ENCODE data around the gene PRDM16. TPM values are rescaled to one million over a fixed set of nuclear protein-coding genes. Genes with fewer than 3 reads are reported as not detected.

Gene PRDM16
- total RNA-seq, 1 donor, result 6.5 TPM

- DNase-seq (ENCODE audit: insufficient read length, low spot score, missing footprints), result peak; percentile 17
- H3K36me3 ChIP-seq (ENCODE audit: insufficient read depth, low read length), result no peaks in the 10 kb centered on the region
- H3K4me3 ChIP-seq (ENCODE audit: insufficient read depth, low read length), result no peak overlapping the region
- peaks cover 1% of the 10 kb centered on the region for H3K27me3 ChIP-seq (ENCODE audit: insufficient read depth, low read length)
- H3K27ac ChIP-seq (ENCODE audit: low read depth, low read length), result no peak overlapping the region
- H2AFZ ChIP-seq (ENCODE audit: low read length), result no peak overlapping the region
- no peaks in the 10 kb centered on the region for H4K20me1 ChIP-seq (ENCODE audit: insufficient read depth, low read length)
- no peak for TF ChIP-seq CTCF (IDR thresholded peaks at IDR 0.05; ENCODE audit: extremely low read depth, low read depth, low read length)
- H3K79me2 ChIP-seq (ENCODE audit: insufficient read depth, low read length), result no peaks in the 10 kb centered on the region
- no peaks in the 10 kb centered on the region for H3K9me3 ChIP-seq (ENCODE audit: low read depth, low read length)
- no peak overlapping the region for H3K4me2 ChIP-seq (ENCODE audit: insufficient read depth, low read length)
- H3K4me1 ChIP-seq (ENCODE audit: insufficient read depth, low read length), result no peaks in the 10 kb centered on the region
These were observed 19.8 kb upstream of the PRDM16 start for GRCh38 chr1:3049164-3049563.

- H2AFZ ChIP-seq (ENCODE audit: low read length), result no peak overlapping the region
- no peaks in the 10 kb centered on the region for H3K79me2 ChIP-seq (ENCODE audit: insufficient read depth, low read length)
- no peak for TF ChIP-seq CTCF (IDR thresholded peaks at IDR 0.05; ENCODE audit: extremely low read depth, low read depth, low read length)
- peak; percentile 10 for DNase-seq (ENCODE audit: insufficient read length, low spot score, missing footprints)
- no peaks in the 10 kb centered on the region for H4K20me1 ChIP-seq (ENCODE audit: insufficient read depth, low read length)
- peaks cover 2% of the 10 kb centered on the region for H3K27me3 ChIP-seq (ENCODE audit: insufficient read depth, low read length)
- H3K4me3 ChIP-seq (ENCODE audit: insufficient read depth, low read length), result no peak overlapping the region
- no peaks in the 10 kb centered on the region for H3K9me3 ChIP-seq (ENCODE audit: low read depth, low read length)
- no peaks in the 10 kb centered on the region for H3K4me1 ChIP-seq (ENCODE audit: insufficient read depth, low read length)
- no peak overlapping the region for H3K4me2 ChIP-seq (ENCODE audit: insufficient read depth, low read length)
- no peak overlapping the region for H3K27ac ChIP-seq (ENCODE audit: low read depth, low read length)
- no peaks in the 10 kb centered on the region for H3K36me3 ChIP-seq (ENCODE audit: insufficient read depth, low read length)
These were observed 19.1 kb upstream of the PRDM16 start for GRCh38 chr1:3049905-3050304.

DNA sequence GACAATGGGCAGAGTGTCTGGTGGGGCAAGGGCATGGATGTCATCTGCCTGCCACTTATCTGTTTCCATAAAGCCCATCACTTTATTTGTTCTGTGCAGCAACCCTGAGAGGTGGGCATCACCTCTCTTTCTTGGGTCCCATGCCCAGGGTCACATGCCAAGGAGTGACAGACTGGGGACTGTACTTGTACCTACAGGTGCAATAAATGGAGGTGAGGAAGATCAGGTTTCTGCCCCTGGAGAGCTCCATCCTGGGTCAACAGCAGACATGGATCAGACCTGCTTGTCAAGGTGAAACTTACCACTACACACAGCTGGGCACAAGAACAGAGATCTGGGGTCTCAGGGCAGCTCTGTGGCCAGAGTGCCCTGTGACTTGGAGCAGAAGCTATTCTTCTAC lies 18.4 kb upstream of the PRDM16 start:
- no peaks in the 10 kb centered on the region for H3K9me3 ChIP-seq (ENCODE audit: low read depth, low read length)
- no peaks in the 10 kb centered on the region for H3K79me2 ChIP-seq (ENCODE audit: insufficient read depth, low read length)
- DNase-seq (ENCODE audit: insufficient read length, low spot score, missing footprints), result peak; percentile 39
- no peaks in the 10 kb centered on the region for H3K36me3 ChIP-seq (ENCODE audit: insufficient read depth, low read length)
- no peaks in the 10 kb centered on the region for H3K4me1 ChIP-seq (ENCODE audit: insufficient read depth, low read length)
- H3K27ac ChIP-seq (ENCODE audit: low read depth, low read length), result no peak overlapping the region
- no peak for TF ChIP-seq CTCF (IDR thresholded peaks at IDR 0.05; ENCODE audit: extremely low read depth, low read depth, low read length)
- no peaks in the 10 kb centered on the region for H4K20me1 ChIP-seq (ENCODE audit: insufficient read depth, low read length)
- H3K4me3 ChIP-seq (ENCODE audit: insufficient read depth, low read length), result no peak overlapping the region
- H3K4me2 ChIP-seq (ENCODE audit: insufficient read depth, low read length), result no peak overlapping the region
- H3K27me3 ChIP-seq (ENCODE audit: insufficient read depth, low read length), result peaks cover 2% of the 10 kb centered on the region
- no peak overlapping the region for H2AFZ ChIP-seq (ENCODE audit: low read length)

DNA sequence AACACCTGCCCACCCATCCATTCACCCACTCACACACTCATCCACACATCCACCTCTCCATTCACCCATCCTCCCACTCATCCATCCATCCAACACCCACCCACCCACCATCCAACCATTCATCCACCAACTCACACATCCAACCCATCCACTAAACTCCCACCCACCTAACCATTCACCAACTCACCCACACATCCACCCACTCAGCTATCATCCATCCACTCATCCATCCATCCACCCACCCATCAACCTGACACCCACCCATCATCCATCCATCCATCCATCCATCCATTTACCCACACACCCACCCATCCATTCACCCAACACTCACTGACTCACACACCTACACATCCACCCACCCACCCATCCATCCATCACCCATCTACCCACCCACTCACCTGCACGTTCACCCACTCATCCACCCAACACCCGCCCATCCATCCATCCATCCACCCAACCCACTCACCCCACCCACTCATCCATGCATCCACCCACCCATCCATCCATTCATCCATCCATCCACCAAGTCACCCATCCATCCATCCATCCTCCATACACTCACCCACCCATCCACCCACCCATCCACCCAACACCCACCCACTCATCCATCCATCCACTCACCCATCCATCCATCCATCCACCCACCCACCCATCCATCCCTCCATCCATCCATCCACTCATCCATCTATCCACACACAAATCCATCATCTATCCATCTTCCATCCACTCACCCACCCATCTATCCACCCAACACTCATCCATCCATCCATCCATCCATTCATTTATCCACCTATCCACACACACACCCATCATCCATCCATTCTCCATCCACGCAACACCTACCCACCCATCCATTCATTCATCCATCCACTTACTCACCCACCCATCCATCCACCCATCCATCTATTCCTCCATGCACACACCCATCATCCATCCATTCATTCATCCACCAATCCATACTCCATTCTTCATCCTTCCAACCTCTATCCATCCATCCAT lies 17.4 kb upstream of the PRDM16 start:
- H3K79me2 ChIP-seq (ENCODE audit: insufficient read depth, low read length), result no peaks in the 10 kb centered on the region
- H3K9me3 ChIP-seq (ENCODE audit: low read depth, low read length), result no peaks in the 10 kb centered on the region
- H3K4me3 ChIP-seq (ENCODE audit: insufficient read depth, low read length), result no peak overlapping the region
- peaks cover 2% of the 10 kb centered on the region for H3K27me3 ChIP-seq (ENCODE audit: insufficient read depth, low read length)
- DNase-seq (ENCODE audit: insufficient read length, low spot score, missing footprints), result no peak
- no peak overlapping the region for H3K4me2 ChIP-seq (ENCODE audit: insufficient read depth, low read length)
- H3K36me3 ChIP-seq (ENCODE audit: insufficient read depth, low read length), result no peaks in the 10 kb centered on the region
- H3K4me1 ChIP-seq (ENCODE audit: insufficient read depth, low read length), result no peaks in the 10 kb centered on the region
- TF ChIP-seq CTCF (IDR thresholded peaks at IDR 0.05; ENCODE audit: extremely low read depth, low read depth, low read length), result no peak
- no peak overlapping the region for H2AFZ ChIP-seq (ENCODE audit: low read length)
- no peak overlapping the region for H3K27ac ChIP-seq (ENCODE audit: low read depth, low read length)
- H4K20me1 ChIP-seq (ENCODE audit: insufficient read depth, low read length), result no peaks in the 10 kb centered on the region

Data from osteoblast (primary cell).